Nephron progenitor cell (in vitro differentiated cells): ENCODE data around the gene GLUL.

Experiments
- DNase-seq: peaks from one replicate; pipeline ENCODE4 v3.0.0; 2021
- H3K27ac Mint-ChIP-seq: 2 replicates; pipeline ENCODE4 v1.8.0; 2021; ENCODE audit warnings: mild to moderate bottlenecking, moderate library complexity, mixed read lengths
- H3K27me3 Mint-ChIP-seq: 2 replicates; pipeline ENCODE4 v1.8.0; 2021; ENCODE audit warnings: mild to moderate bottlenecking, low read depth, mixed read lengths; ENCODE audit not compliant: poor library complexity
- H3K36me3 Mint-ChIP-seq: 2 replicates; pipeline ENCODE4 v1.8.0; 2021; ENCODE audit warnings: low read depth, mixed read lengths
- H3K4me1 Mint-ChIP-seq: 2 replicates; pipeline ENCODE4 v1.8.0; 2021; ENCODE audit warnings: mixed read lengths
- H3K4me3 Mint-ChIP-seq: 2 replicates; pipeline ENCODE4 v1.8.0; 2021; ENCODE audit warnings: mild to moderate bottlenecking, moderate library complexity, mixed read lengths
- H3K9me3 Mint-ChIP-seq: 2 replicates; pipeline ENCODE4 v1.8.0; 2021; ENCODE audit warnings: mild to moderate bottlenecking, moderate library complexity, mixed read lengths
- TF ChIP-seq, protein P1 (sequence below): fragments of 200-600 bp; sonication (generic); IDR thresholded peaks from 2 replicates; pipeline ENCODE4 v1.5.0; 2021; ENCODE audit warnings: antibody characterized with exemption

The GLUL gene

DNA sequence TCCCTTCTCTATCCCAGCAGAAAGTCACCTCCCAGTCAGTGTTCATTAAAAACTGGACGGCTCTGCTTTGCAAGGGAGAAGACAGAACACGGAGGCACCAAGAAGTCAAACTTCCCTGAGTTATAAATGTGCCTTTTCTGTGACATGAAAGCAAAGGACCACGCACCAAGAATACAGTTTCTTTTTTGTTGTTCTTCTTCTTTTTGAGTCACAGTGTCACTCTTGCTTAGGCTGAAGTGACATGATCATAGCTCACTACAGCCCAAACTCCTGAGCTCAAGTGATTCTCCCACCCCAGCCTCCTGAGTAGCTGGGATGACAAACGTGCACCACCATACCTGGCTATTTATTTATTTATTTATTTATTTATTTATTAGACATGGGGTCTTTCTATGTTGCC lies 22.7 kb downstream of the GLUL start:
- Mint-ChIP-seq H3K36me3 (no peaks in the 10 kb centered on the region), H3K27me3 (peaks cover 9% of the 10 kb centered on the region), H3K27ac (no peak overlapping the region), H3K9me3 (no peaks in the 10 kb centered on the region), H3K4me1 (no peaks in the 10 kb centered on the region), H3K4me3 (no peak overlapping the region)
- DNase-seq = no peak
- TF ChIP-seq, protein P1, sequence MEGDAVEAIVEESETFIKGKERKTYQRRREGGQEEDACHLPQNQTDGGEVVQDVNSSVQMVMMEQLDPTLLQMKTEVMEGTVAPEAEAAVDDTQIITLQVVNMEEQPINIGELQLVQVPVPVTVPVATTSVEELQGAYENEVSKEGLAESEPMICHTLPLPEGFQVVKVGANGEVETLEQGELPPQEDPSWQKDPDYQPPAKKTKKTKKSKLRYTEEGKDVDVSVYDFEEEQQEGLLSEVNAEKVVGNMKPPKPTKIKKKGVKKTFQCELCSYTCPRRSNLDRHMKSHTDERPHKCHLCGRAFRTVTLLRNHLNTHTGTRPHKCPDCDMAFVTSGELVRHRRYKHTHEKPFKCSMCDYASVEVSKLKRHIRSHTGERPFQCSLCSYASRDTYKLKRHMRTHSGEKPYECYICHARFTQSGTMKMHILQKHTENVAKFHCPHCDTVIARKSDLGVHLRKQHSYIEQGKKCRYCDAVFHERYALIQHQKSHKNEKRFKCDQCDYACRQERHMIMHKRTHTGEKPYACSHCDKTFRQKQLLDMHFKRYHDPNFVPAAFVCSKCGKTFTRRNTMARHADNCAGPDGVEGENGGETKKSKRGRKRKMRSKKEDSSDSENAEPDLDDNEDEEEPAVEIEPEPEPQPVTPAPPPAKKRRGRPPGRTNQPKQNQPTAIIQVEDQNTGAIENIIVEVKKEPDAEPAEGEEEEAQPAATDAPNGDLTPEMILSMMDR = no peak

DNA sequence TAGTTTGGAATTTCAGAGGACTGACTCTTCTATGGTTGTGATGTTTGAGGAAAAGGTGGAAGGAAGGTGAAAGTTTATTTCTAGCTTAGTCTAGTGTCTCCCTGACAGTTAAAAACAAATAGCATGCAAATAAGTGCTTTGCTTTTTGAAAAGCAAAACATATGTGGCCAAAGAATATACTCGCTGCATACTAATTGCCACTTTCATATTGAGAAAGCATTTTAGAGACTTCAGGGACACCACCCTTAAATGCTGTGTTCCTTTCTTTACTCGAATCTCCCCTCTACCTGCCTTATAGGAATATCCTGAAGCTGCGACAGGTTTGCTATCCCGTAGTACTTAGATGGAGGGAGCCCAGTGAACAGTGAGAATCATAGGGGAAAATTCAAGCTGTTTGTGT lies 23.2 kb downstream of the GLUL start:
- Mint-ChIP-seq H3K4me1 (no peaks in the 10 kb centered on the region), H3K27me3 (peaks cover 9% of the 10 kb centered on the region), H3K27ac (no peak overlapping the region), H3K36me3 (no peaks in the 10 kb centered on the region), H3K9me3 (no peaks in the 10 kb centered on the region), H3K4me3 (no peak overlapping the region)
- TF ChIP-seq, protein P1 = no peak
- DNase-seq = no peak

DNA sequence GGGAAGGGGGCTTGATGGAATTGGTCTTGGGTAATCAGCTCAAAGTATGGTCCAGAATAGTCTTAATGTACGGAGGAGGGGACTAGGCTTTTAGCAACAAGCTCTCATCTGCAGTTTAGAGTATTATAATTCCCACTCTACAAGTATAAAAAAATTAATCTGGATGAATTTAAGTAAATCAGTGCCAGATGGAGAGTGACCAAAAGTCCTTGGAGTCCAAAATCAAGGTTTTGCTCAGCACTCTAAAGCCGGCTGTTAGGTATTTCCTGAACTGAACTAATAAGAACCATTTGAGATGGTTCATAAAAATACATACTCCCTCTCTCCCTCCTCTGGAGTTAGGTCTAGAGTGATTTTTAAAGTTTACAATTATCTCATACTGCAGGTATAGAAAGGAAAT lies 23.7 kb downstream of the GLUL start:
- DNase-seq = no peak
- H3K4me1 Mint-ChIP-seq = no peaks in the 10 kb centered on the region
- H3K4me3 Mint-ChIP-seq = no peak overlapping the region
- no peaks in the 10 kb centered on the region for H3K9me3 Mint-ChIP-seq
- no peak overlapping the region for H3K27ac Mint-ChIP-seq
- TF ChIP-seq, protein P1 = no peak
- peaks cover 9% of the 10 kb centered on the region for H3K27me3 Mint-ChIP-seq
- no peaks in the 10 kb centered on the region for H3K36me3 Mint-ChIP-seq

DNA sequence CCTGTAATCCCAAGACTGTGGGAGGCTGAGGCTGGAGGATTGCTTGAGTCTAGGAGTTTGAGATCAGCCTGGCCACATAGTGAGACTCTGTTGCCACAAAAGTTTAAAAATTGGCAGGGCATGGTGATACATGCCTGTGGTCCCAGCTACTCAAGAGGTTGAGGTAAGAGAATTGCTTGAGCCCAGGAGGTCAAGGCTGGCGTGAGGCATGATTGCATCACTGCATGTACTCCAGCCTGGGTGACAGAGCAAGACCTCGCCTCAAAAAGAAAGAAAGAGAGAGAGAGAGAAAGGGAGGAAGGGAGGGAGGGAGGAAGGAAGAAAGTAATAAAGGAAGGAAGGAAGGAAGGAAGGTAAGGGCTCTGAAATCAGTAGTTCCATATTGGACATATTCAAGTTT lies 25.0 kb downstream of the GLUL start:
- no peak for DNase-seq
- H3K27ac Mint-ChIP-seq = no peak overlapping the region
- no peaks in the 10 kb centered on the region for H3K9me3 Mint-ChIP-seq
- TF ChIP-seq, protein P1 = no peak
- peaks cover 9% of the 10 kb centered on the region for H3K27me3 Mint-ChIP-seq
- no peak overlapping the region for H3K4me3 Mint-ChIP-seq
- H3K36me3 Mint-ChIP-seq = no peaks in the 10 kb centered on the region
- no peaks in the 10 kb centered on the region for H3K4me1 Mint-ChIP-seq

DNA sequence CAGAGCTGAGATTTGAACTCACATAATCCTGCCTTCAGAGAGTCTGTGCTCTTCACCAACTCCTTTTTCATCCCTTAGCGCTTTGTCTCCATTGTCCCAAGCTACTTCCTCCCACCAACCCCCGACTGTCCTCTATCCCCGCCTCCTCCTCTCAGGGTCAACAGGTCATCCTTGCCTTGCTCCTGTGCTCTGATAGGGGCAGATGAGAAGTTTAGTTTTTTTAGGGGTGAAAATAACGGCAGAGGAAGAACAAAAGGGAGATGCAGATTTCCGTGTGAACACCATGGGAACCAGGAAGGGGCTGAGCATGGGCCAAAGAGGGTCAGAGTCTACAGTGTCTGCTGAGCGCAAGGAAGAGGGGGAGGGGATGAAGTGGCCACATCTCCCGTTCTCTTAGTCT lies 31.9 kb downstream of the GLUL start:
- DNase-seq = no peak
- H3K4me1 Mint-ChIP-seq = peaks cover 37% of the 10 kb centered on the region
- H3K36me3 Mint-ChIP-seq = no peaks in the 10 kb centered on the region
- peak overlapping the region; percentile 77 for H3K27ac Mint-ChIP-seq
- H3K4me3 Mint-ChIP-seq = no peak overlapping the region
- H3K9me3 Mint-ChIP-seq = no peaks in the 10 kb centered on the region
- TF ChIP-seq, protein P1 = no peak
- H3K27me3 Mint-ChIP-seq = no peaks in the 10 kb centered on the region

DNA sequence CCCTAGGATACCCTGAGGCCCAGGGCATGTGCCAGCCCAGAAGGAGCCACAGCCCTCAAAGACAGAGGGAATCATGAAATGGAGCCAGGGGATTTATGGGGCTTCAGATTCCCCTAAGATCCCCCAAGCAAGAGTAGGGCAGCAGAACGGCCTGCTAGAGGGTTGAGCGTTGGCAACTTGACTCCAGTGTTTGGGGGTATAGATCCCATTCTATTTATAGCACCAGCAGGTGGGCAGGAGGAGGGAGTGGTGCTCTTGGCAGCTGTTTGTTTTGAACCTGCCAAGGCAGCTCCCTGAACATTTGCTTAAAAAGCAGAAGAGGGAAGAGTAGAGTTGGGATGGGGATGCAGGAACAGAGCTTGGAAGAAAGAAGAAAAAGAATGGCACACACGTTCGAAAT lies 33.7 kb downstream of the GLUL start:
- DNase-seq = no peak
- Mint-ChIP-seq H3K27me3 (no peaks in the 10 kb centered on the region), H3K36me3 (no peaks in the 10 kb centered on the region), H3K9me3 (no peaks in the 10 kb centered on the region), H3K27ac (no peak overlapping the region), H3K4me3 (no peak overlapping the region), H3K4me1 (peaks cover 37% of the 10 kb centered on the region)
- TF ChIP-seq, protein P1 = no peak
